NCI-H526 (cell line): ENCODE data around the gene DNAJC6.

Experiments used
- DNase-seq, 2 experiments: peaks; one replicate each; lab custom pipeline; 2025; lab: John Stamatoyannopoulos, UW

Gene DNAJC6

GRCh38 chr1:65292861-65293593, 16.3 kb upstream of the DNAJC6 start:
- no peak for DNase-seq

- DNase-seq, result no peak
Measured at GRCh38 chr1:65297706-65298105, 11.6 kb upstream of the DNAJC6 start.

GRCh38 chr1:65299328-65299727, 10.0 kb upstream of the DNAJC6 start:
- no peak for DNase-seq

GRCh38 chr1:65308781-65309303, 501 bp upstream of the DNAJC6 start:
- peak; percentile 28 to 48 for DNase-seq

GRCh38 chr1:65310078-65310587, 790 bp downstream of the DNAJC6 start:
- peak; percentile 78 to 89 for DNase-seq

GRCh38 chr1:65311760-65312159, 2.4 kb downstream of the DNAJC6 start:
- DNase-seq, result no peak

GRCh38 chr1:65316233-65316632, 6.9 kb downstream of the DNAJC6 start:
- DNase-seq, result no peak

- DNase-seq, result no peak
Measured at GRCh38 chr1:65317866-65318653, 8.7 kb downstream of the DNAJC6 start.

GRCh38 chr1:65319141-65319540, 9.8 kb downstream of the DNAJC6 start:
- DNase-seq, result no peak

GRCh38 chr1:65319754-65320153, 10.4 kb downstream of the DNAJC6 start:
- no peak for DNase-seq

- DNase-seq, result no peak
Measured at GRCh38 chr1:65321879-65322278, 12.5 kb downstream of the DNAJC6 start.

- DNase-seq, result no peak
Measured at GRCh38 chr1:65323246-65323645, 13.9 kb downstream of the DNAJC6 start.

GRCh38 chr1:65330021-65330420, 20.7 kb downstream of the DNAJC6 start:
- DNase-seq, result no peak

GRCh38 chr1:65330822-65331221, 21.5 kb downstream of the DNAJC6 start:
- DNase-seq, result no peak

GRCh38 chr1:65332821-65333220, 23.5 kb downstream of the DNAJC6 start:
- no peak for DNase-seq

GRCh38 chr1:65334081-65334480, 24.7 kb downstream of the DNAJC6 start:
- no peak for DNase-seq

GRCh38 chr1:65339866-65340468, 30.6 kb downstream of the DNAJC6 start:
- DNase-seq, result no peak

- DNase-seq, result no peak
Measured at GRCh38 chr1:65341381-65341780, 32.0 kb downstream of the DNAJC6 start.

- DNase-seq, result no peak
Measured at GRCh38 chr1:65343286-65343685, 33.9 kb downstream of the DNAJC6 start.

- DNase-seq, result no peak
Measured at GRCh38 chr1:65344171-65344814, 35.0 kb downstream of the DNAJC6 start.

GRCh38 chr1:65346190-65346589, 36.8 kb downstream of the DNAJC6 start:
- DNase-seq, result no peak
